Heart right ventricle (tissue), 16 donors: ENCODE measurements around the gene SCARB1. TPM values are rescaled to one million over a fixed set of nuclear protein-coding genes. Genes with fewer than 3 reads are reported as not detected.
A peak's percentile ranks its signal among the peaks of the same experiment; 100 is the strongest.

ENCODE experiments used
- ATAC-seq, 8 donors: fragments of 200-7000 bp; cut with Tn5 transposase; one replicate each; pipeline ENCODE4 v1.9.1; 2020; ENCODE audit warnings: mild to moderate bottlenecking in 8 of 8, moderate library complexity in 8 of 8, moderate number of reproducible peaks in 1 of 8
- DNase-seq, 2 donors: peaks; one replicate each; pipeline ENCODE4 v3.0.0-alpha.2; 2020
- H3K27ac ChIP-seq, 10 donors: fragments of 200-600 bp; sonication (generic) in 2 of 10; one replicate each; pipeline versions ENCODE4 v1.5.0 to v1.8.0; 2020 to 2022; ENCODE audit warnings: mild to moderate bottlenecking in 3 of 10
- H3K27me3 ChIP-seq, 7 donors: fragments of 200-600 bp; one replicate each; pipeline ENCODE4 v1.8.0; 2021 to 2022; ENCODE audit warnings: mild to moderate bottlenecking in 2 of 7
- H3K36me3 ChIP-seq, 9 donors: fragments of 200-600 bp; sonication (generic) in 1 of 9; one replicate each; pipeline versions ENCODE4 v1.5.0 to v1.8.0; 2020 to 2022; ENCODE audit warnings: mild to moderate bottlenecking in 2 of 9
- H3K4me1 ChIP-seq, 9 donors: fragments of 200-600 bp; sonication (generic) in 1 of 9; one replicate each; pipeline versions ENCODE4 v1.5.0 to v1.8.0; 2020 to 2022; ENCODE audit warnings: mild to moderate bottlenecking in 4 of 9
- H3K4me3 ChIP-seq, 10 donors: fragments of 200-600 bp; sonication (generic) in 2 of 10; one replicate each; pipeline versions ENCODE4 v1.5.0 to v1.8.0; 2020 to 2022; ENCODE audit warnings: mild to moderate bottlenecking in 7 of 10, moderate library complexity in 2 of 10
- H3K9me3 ChIP-seq, 11 donors: fragments of 200-600 bp in 10 of 11; sonication (generic) in 2 of 11; one replicate each; pipeline versions ENCODE4 v1.5.0 to v1.8.0; 2013 to 2022; ENCODE audit warnings: mild to moderate bottlenecking in 2 of 11, control low read depth in 1 of 11, moderate library complexity in 1 of 11
- WGBS, 2 donors: extraction: QIAGEN DNeasy Blood & Tissue Kit; methylation state at CpG; one replicate each; pipeline ENCODE4 v1.1.7; 2013; ENCODE audit warnings: inconsistent platforms in 1 of 2; 5-methylcytosine and 5-hydroxymethylcytosine counted together
- intact Hi-C, 10 donors: fragments of 100-400 bp; cut with DNase I; formaldehyde crosslinking; loops; one replicate each; pipeline versions ENCODE4 v1.11.1 to v1.14.2; 2022
- polyA plus RNA-seq, 2 donors: library from polyadenylated mRNA; stranded (reverse); fragments of 200-250 nt; gene quantifications; one replicate each; pipeline ENCODE4 v1.2.3, GENCODE V29; 2013
- total RNA-seq, 10 donors: library from RNA; stranded (reverse); fragmentation: NEBNext Ultra II Directional in 3 of 10; extraction: Animal tissue kit (Norgen Biotek cat#: 25700) in 3 of 10; gene quantifications; one replicate each; pipeline versions ENCODE4 v1.2.1 to v1.2.4, GENCODE V29; 2021 to 2023
- TF ChIP-seq, protein P1 (sequence below), 9 donors: fragments of 200-600 bp; sonication (generic) in 2 of 9; IDR thresholded peaks; one replicate each; pipeline versions ENCODE4 v1.5.0 to v1.8.0; 2021 to 2022; ENCODE audit warnings: antibody characterized with exemption in 9 of 9, mild to moderate bottlenecking in 5 of 9, moderate library complexity in 1 of 9
- donor health status: Arrhythmogenic right ventricular cardiomyopathy.
- donor health status: ischemic (EF 13 %, LVEDD 7.1; RV severe dilation, severe dysfunction).
- donor health status: healthy with polysubstance abuse.
- donor health status: DM: no; HTN: yes; CAD: no.
- donor health status: DM: no; HTN: no; CAD: no.
- donor health status: ischemic (EF 25% LVEDD 6.9; RV normal size, moderate dysfunction).
- donor health status: ischemic (EF 25% LVEDD 5.7; RV mildly dilated, moderate dysfunction).
- donor health status: healthy.
- donor health status: DM: yes; HTN: yes; CAD: no.
- donor health status: Ischemic cardiomyopathy.
- donor health status: ischemic (EF 35%, LVEDD 5.7; RV mildly dilated, moderate dysfunction).
- donor health status: nonischemic (EF 11% LVEDD 7.7; RV severe dilation, severe dysfunction).
- donor health status: DM: yes; HTN: yes; CAD: no.
- donor health status: PGD.
- donor health status: ischemic (EF 29% LVEDD 5.4; RV normal size, mild dysfunction).
- donor health status: nonischemic (EF 23%, LVEDD 6.1; RV moderate dilation, normal function).

The SCARB1 gene
- total and polyA plus RNA-seq, 12 donors, result 7.7 to 19.9 (median 11.5) TPM

- peak in 1 of 2 donors; percentile 36 for DNase-seq
- no peak overlapping the region for H3K4me3 ChIP-seq
- TF ChIP-seq, protein P1, sequence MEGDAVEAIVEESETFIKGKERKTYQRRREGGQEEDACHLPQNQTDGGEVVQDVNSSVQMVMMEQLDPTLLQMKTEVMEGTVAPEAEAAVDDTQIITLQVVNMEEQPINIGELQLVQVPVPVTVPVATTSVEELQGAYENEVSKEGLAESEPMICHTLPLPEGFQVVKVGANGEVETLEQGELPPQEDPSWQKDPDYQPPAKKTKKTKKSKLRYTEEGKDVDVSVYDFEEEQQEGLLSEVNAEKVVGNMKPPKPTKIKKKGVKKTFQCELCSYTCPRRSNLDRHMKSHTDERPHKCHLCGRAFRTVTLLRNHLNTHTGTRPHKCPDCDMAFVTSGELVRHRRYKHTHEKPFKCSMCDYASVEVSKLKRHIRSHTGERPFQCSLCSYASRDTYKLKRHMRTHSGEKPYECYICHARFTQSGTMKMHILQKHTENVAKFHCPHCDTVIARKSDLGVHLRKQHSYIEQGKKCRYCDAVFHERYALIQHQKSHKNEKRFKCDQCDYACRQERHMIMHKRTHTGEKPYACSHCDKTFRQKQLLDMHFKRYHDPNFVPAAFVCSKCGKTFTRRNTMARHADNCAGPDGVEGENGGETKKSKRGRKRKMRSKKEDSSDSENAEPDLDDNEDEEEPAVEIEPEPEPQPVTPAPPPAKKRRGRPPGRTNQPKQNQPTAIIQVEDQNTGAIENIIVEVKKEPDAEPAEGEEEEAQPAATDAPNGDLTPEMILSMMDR (IDR thresholded peaks at IDR 0.05), result no peak
- intact Hi-C loops, result loop anchor here (2.0 to 10.0 kb wide), 25 partner anchors 68 to 728 kb away; partner anchors contain the start of gene NCOR2 (in 8 of the 10)
- H3K36me3 ChIP-seq, result no peaks in the 10 kb centered on the region
- 25 to 38% methylated on average over 2 of the region's 2 CpGs for WGBS, 2 donors
- H3K27ac ChIP-seq, result peak overlapping the region; percentile 51 to 87 (median 78)
- ATAC-seq, result peak; percentile 19 to 51 (median 37)
- H3K27me3 ChIP-seq, result no peaks in the 10 kb centered on the region
- peaks cover 0 to 19% (median 8%) of the 10 kb centered on the region in 11 donors for H3K9me3 ChIP-seq
- peaks cover 6 to 62% (median 40%) of the 10 kb centered on the region in 9 donors for H3K4me1 ChIP-seq
Measured at GRCh38 chr12:124764870-124765580, 98.6 kb downstream of the SCARB1 start.

GRCh38 chr12:124764451-124764850 is 99.2 kb downstream of the SCARB1 start:
- H3K27ac ChIP-seq, result peak overlapping the region in 9 of 10 donors; percentile 66 to 87 (median 80)
- peaks cover 0 to 19% (median 8%) of the 10 kb centered on the region in 11 donors for H3K9me3 ChIP-seq
- no peak overlapping the region for H3K4me3 ChIP-seq
- H3K4me1 ChIP-seq, result peaks cover 6 to 68% (median 46%) of the 10 kb centered on the region in 9 donors
- TF ChIP-seq, protein P1 (IDR thresholded peaks at IDR 0.05), result peak; percentile 58 to 85 (median 68)
- DNase-seq, result no peak
- WGBS, 2 donors, result 64 to 77% methylated on average over 3 of the region's 3 CpGs
- peak in 1 of 8 donors; percentile 29 for ATAC-seq
- intact Hi-C loops, result loop anchor here in 9 of 10 donors (2.0 to 10.0 kb wide), 15 partner anchors 67 to 440 kb away; partner anchors contain the start of gene NCOR2 (in 4 of the 9)
- no peaks in the 10 kb centered on the region for H3K36me3 ChIP-seq
- H3K27me3 ChIP-seq, result no peaks in the 10 kb centered on the region

GRCh38 chr12:124763594-124763979 is 100.1 kb downstream of the SCARB1 start:
- ATAC-seq (no peak), DNase-seq (no peak)
- Histone ChIP-seq H3K27ac (peak overlapping the region in 2 of 10 donors; percentile 80 to 83), H3K9me3 (peaks cover 0 to 19% (median 8%) of the 10 kb centered on the region in 11 donors), H3K4me3 (no peak overlapping the region), H3K36me3 (no peaks in the 10 kb centered on the region), H3K4me1 (peaks cover 12 to 77% (median 54%) of the 10 kb centered on the region in 9 donors), H3K27me3 (no peaks in the 10 kb centered on the region)
- TF ChIP-seq, protein P1 (IDR thresholded peaks at IDR 0.05), result no peak
- WGBS, 2 donors, result 62 to 77% methylated on average over 5 of the region's 5 CpGs
- intact Hi-C loops, result loop anchor here in 9 of 10 donors (5.0 to 10.0 kb wide), 14 partner anchors 66 to 439 kb away; partner anchors contain the start of gene NCOR2 (in 2 of the 9)

GRCh38 chr12:124762791-124763593 is 100.7 kb downstream of the SCARB1 start:
- no peaks in the 10 kb centered on the region for H3K36me3 ChIP-seq
- intact Hi-C loops, result loop anchor here in 9 of 10 donors (5.0 to 10.0 kb wide), 14 partner anchors 66 to 438 kb away; partner anchors contain the start of gene NCOR2 (in 2 of the 9)
- ATAC-seq, result no peak
- 80% methylated on average over 13 of the region's 13 CpGs for WGBS, 2 donors
- peak overlapping the region in 2 of 10 donors; percentile 67 to 83 for H3K27ac ChIP-seq
- no peak for DNase-seq
- H3K9me3 ChIP-seq, result peaks cover 0 to 19% (median 8%) of the 10 kb centered on the region in 11 donors
- peaks cover 12 to 79% (median 59%) of the 10 kb centered on the region in 9 donors for H3K4me1 ChIP-seq
- no peak overlapping the region for H3K4me3 ChIP-seq
- TF ChIP-seq, protein P1 (IDR thresholded peaks at IDR 0.05), result no peak
- no peaks in the 10 kb centered on the region for H3K27me3 ChIP-seq
